ENCODE data around the gene STK16.
"Not testable (repeated sequence)": the region's sequence is repeated elsewhere in the genome, so short reads cannot be mapped to it uniquely, and the experiment has no call there.

STK16 gene

DNA sequence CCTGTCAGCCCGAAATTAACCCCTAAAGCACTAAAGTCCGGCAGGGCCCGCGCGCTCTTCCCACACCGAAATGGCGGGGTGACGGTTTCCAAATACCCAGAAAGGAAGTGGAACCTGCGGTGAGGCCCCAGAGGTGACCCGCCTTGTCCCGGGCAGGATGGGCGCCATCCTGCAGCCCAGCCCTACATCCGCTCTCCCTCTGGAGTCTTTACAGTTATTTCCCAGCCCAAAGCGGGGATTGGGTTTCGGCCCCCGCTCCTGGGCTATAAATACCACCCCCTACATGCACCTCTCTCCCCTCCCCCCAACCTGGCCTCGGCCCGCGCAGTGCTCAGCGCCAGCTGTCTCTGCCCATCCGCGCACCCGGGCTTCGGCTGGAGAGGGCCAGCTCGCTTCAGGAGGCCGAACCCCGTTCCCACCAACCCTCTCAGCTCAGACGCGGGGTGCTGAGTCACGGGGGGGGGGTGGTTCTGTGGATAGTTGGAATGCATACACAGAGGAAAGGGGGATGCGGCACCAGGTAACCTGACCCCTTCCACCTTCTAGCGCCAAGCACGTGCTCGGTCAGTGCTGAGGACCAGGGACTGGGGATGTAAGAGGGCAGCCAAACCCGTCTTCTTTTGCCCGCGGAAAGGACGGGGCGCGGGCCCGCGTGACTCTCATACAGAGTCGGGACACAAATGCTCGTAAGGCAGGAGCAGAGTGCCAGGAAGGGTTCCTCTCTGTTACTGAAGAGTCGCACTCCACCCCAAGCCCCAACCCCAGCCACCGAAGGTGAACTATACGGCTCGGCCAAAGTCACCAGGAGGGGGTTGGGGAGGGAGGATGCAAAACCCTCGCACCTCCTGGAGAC lies 7.8 kb downstream of the STK16 start, which contains the start of gene TUBA4B:
Gene TUBA4B (plus strand): TSS at position 344 of the 853 bp plus-strand sequence. CDS start 165 bp downstream, at position 509.
- no peak for TF ChIP-seq CTCF (conservative IDR thresholded peaks at IDR 0.05; ENCODE audit: low read depth, low read length)
- no peak for DNase-seq (ENCODE audit: low read depth)
- peak within 1 kb of the TSS; percentile 58 for H3K4me3 ChIP-seq (ENCODE audit: low read length)

DNA sequence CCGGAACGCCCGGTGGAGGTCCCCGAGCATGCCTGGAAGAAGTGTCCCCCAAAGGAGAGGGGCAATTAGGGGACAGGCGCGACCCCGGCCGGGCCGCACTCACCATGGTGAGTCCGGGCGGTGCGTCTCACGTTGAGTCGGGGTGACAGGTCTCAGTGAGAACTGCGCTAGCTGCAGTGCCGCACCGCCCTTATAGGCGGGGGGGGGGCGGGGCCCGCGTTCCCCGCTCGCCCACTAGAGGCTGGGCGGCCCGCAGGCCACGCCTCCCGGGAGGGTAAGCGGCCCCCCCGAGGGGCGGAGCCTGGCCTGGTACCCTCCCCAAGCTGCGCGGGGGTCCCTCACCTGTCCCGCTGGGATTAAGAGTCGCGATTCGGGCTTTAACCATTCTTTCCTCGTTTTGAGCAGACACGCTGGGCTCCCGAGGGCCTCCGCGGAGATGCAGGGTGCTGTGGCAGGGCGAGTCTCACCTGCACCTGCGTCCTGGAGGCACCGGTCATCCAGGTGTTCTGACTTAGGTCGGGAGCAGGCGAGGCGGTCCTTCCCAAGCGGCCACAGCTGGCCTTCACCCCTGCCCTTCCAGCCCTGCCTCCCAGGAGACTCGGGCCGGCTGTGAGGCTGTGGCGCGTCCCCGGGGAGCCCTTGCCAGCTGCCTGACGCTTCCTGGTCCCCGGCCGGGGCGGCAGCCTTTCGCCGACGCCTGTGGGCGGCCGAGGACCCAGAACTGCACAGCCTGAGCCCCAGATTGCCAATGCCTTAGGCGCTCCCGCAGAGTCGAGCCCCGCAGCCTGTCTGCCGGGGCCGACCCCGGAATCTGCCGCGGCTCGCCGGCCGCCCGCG lies 8.7 kb downstream of the STK16 start, which contains the start of gene TUBA4A:
Gene TUBA4A (minus strand): TSS at position 166 of the 837 bp plus-strand sequence. CDS start 60 bp downstream, at position 106.
- TF ChIP-seq CTCF (conservative IDR thresholded peaks at IDR 0.05; ENCODE audit: low read depth, low read length) = no peak

DNA sequence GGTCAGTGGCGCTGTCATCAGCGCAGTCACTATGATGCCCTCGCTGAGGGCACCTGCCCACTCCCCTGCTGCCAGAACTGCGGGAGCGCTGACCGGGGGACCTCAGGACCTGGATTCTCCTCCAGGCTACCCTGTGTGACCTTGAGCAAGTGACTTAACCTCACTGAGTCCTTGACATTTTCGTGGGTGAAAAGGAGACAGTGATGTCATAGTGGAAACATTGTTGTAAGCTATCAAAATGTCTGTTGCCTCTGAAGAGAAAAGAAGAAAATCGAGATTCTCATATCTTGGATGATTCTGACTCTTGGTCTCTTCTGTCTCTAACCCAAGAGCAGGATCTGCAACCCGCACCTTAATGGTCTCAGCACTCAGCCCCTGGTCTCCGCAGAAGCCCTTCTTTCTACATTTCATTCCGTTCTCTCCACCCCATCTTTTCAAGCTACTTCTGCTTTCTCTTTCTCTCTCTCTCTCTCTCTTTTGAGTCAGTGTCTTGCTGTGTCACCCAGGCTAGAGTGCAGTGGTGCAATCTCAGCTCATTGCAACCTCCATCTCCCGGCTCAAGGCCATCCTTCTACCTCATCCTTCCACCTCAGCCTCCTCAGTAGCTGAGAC lies 9.4 kb downstream of the STK16 start:
- TF ChIP-seq CTCF (conservative IDR thresholded peaks at IDR 0.05; ENCODE audit: low read depth, low read length) = no peak
- no peak for DNase-seq (ENCODE audit: low read depth)
- peak overlapping the region; percentile 58 for H3K4me3 ChIP-seq (ENCODE audit: low read length)

More for the DNA sequence above, 8.7 kb downstream of the STK16 start, which contains the start of gene TUBA4A:
- DNase-seq (ENCODE audit: low read depth) = no peak
- H3K4me3 ChIP-seq (ENCODE audit: low read length) = peak within 1 kb of the TSS; percentile 58

GRCh38 chr2:219258942-219259341 lies 13.7 kb downstream of the STK16 start:
- H3K4me3 ChIP-seq (ENCODE audit: low read length); DNase-seq (ENCODE audit: low read depth): not testable (repeated sequence)

DNA sequence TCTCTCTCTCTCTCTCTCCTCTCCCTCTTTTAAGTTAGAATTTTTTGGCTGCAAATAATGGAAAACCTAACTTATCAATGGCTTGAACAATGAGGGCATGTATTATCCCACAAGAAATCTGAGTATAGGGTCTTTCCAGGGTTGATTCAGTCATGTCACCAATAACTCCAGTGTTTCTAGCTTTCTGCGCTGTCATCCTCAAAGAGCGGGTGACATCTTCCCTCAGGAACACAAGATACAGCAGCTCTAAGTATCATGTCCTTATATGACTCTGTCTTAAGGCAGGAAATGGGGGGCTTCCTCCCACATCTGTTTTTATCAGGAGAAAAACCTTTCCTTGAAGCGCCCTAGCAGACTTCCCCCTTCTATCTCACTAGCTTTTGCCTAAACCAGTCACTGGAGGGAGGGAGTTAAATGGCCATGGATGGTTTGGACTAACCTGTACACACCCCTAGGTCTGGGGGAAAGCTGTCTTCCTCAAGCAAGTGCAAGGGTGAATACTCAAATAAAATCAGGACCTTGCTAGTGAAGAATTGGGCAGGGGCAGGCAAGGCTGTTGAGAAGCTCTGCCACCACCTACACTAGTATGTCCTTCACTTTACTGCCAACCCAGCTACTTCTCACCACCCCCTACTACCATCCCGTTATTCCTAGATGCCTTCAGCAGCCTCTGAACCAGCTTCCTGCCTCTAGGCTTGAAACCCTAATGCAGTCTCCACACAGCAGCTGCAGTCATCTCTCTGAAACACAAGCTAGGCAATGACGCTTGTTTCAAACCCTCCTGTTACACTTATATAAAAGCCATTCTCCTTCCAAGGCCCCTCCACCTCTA lies 16.0 kb downstream of the STK16 start:
- no peak for DNase-seq (ENCODE audit: low read depth)
- no peak overlapping the region for H3K4me3 ChIP-seq (ENCODE audit: low read length)
- no peak for TF ChIP-seq CTCF (conservative IDR thresholded peaks at IDR 0.05; ENCODE audit: low read depth, low read length)

DNA sequence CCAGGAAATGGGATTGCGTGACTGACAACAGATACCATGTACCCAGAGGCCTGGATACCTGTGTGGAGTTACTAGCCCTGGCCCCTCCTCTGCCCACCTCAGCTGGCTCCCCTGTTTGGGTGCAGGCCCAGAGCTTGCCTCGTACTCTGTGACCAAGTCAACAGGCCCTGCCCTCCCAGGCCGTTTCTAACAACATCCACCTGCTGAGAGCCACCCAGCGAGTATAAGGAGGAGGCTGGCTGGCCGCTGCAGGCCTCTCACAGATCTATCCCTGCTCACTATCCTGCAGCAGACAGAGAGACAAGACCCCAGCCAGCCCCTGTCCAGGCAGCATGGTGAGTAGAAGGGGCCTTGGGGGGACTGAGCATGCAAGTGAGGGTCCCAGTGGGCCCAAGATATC lies 21.0 kb downstream of the STK16 start:
- H3K4me3 ChIP-seq (ENCODE audit: low read length) = no peak overlapping the region
- no peak for DNase-seq (ENCODE audit: low read depth)
- TF ChIP-seq CTCF (conservative IDR thresholded peaks at IDR 0.05; ENCODE audit: low read depth, low read length) = no peak
